GM12864 (cell line): ENCODE data around the gene ZNF804B.

ENCODE experiments used
- DNase-seq: peaks from one replicate; pipeline ENCODE4 v3.0.0-alpha.2; 2011; ENCODE audit warnings: low read depth
- H3K4me3 ChIP-seq: 2 replicates; pipeline ENCODE4 v1.5.1; 2011; ENCODE audit warnings: mild to moderate bottlenecking, low read depth, low read length, control low read depth
- TF ChIP-seq, protein P1 (sequence below): IDR thresholded peaks from 2 replicates; pipeline ENCODE4 v1.5.1; 2011; ENCODE audit warnings: low read depth, mild to moderate bottlenecking, moderate library complexity, low read length, control low read depth, inconsistent platforms; ENCODE audit errors: missing control alignments

ZNF804B gene

GRCh38 chr7:89357121-89357520 lies 597.6 kb downstream of the ZNF804B start:
- TF ChIP-seq, protein P1, sequence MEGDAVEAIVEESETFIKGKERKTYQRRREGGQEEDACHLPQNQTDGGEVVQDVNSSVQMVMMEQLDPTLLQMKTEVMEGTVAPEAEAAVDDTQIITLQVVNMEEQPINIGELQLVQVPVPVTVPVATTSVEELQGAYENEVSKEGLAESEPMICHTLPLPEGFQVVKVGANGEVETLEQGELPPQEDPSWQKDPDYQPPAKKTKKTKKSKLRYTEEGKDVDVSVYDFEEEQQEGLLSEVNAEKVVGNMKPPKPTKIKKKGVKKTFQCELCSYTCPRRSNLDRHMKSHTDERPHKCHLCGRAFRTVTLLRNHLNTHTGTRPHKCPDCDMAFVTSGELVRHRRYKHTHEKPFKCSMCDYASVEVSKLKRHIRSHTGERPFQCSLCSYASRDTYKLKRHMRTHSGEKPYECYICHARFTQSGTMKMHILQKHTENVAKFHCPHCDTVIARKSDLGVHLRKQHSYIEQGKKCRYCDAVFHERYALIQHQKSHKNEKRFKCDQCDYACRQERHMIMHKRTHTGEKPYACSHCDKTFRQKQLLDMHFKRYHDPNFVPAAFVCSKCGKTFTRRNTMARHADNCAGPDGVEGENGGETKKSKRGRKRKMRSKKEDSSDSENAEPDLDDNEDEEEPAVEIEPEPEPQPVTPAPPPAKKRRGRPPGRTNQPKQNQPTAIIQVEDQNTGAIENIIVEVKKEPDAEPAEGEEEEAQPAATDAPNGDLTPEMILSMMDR = no peak
- no peak for DNase-seq
- H3K4me3 ChIP-seq = no peak overlapping the region

DNA sequence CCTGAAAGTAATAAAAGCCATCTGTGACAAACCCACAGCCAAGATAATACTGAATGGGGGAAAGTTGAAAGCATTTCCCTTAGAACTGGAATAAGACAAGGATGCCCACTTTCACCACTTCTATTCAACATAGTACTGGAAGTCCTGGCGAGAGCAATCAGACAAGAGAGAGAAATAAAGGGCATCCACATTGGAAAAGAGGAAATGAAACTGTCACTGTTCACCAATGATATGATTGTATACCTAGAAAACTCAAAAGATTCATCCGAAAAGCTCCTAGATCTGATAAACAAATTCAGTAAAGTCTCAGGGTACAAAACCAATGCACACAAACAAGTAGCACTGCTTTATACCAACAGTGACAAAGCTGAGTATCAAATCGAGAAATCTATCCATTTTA lies 617.7 kb downstream of the ZNF804B start:
- H3K4me3 ChIP-seq = no peak overlapping the region
- TF ChIP-seq, protein P1 = no peak
- no peak for DNase-seq

GRCh38 chr7:89385411-89385810 lies 625.9 kb downstream of the ZNF804B start:
- DNase-seq = no peak
- TF ChIP-seq, protein P1 = no peak
- no peak overlapping the region for H3K4me3 ChIP-seq
